ENCODE results near the gene RANBP6. TPM values are rescaled to one million over a fixed set of nuclear protein-coding genes. Genes with fewer than 3 reads are reported as not detected.

Gene RANBP6
- total RNA-seq, 4 donors from 2014 or later = 23.4 to 30.6 (median 24.4) TPM

DNA sequence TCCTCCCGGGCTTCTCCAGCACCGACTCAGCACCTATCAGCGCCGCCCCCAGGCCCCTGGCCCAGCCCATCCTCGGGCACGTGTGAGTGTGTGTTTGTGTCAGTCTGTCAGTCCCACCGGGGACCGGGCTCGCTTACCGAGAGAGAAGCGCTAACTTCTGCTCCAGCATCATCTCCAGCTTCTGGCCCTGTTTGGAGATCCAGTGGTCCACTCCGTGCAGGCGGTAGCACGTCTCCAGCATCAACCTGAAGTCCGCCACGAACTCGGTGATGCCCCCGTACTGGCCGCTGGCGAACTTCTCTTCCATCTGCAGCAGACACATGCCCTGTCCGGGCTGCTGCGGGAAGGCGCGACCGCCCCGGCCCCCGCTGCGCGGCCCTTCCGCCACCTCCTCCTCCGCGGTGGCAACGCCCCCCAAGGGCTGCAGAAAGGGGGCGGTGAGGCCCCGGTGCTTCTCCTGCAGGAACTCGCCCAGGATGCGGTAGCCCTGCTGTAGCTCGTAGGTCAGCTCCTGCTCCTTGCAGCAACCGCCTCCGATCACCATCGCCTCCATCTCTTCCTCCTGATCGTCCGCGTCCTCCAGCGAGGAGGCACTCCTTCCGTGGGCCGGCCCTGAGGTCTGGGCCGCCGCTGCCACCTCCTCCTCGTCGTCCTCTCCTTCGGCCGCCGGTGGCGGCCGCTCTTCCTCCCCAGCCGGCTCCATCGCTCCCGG lies 8.2 kb downstream of the RANBP6 start:
- intact Hi-C loops (cut with DNase I) = no loop called here
- no peaks in the 10 kb centered on the region for H3K36me3 ChIP-seq
- WGBS, 2 donors = 0 to 1% methylated on average over 29 to 39 of the region's 59 CpGs
- H3K4me3 ChIP-seq (replicated peaks in 1 of 3) = peak overlapping the region; percentile 83 to 97 (median 92)
- H3K9me3 ChIP-seq = no peaks in the 10 kb centered on the region
- H3K27ac ChIP-seq = peak overlapping the region; percentile 98 to 100 (median 99)
- peak in 1 of 2 donors; percentile 32 for TF ChIP-seq POLR2A (IDR thresholded peaks at IDR 0.05)
- TF ChIP-seq, protein P1, sequence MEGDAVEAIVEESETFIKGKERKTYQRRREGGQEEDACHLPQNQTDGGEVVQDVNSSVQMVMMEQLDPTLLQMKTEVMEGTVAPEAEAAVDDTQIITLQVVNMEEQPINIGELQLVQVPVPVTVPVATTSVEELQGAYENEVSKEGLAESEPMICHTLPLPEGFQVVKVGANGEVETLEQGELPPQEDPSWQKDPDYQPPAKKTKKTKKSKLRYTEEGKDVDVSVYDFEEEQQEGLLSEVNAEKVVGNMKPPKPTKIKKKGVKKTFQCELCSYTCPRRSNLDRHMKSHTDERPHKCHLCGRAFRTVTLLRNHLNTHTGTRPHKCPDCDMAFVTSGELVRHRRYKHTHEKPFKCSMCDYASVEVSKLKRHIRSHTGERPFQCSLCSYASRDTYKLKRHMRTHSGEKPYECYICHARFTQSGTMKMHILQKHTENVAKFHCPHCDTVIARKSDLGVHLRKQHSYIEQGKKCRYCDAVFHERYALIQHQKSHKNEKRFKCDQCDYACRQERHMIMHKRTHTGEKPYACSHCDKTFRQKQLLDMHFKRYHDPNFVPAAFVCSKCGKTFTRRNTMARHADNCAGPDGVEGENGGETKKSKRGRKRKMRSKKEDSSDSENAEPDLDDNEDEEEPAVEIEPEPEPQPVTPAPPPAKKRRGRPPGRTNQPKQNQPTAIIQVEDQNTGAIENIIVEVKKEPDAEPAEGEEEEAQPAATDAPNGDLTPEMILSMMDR (IDR thresholded peaks at IDR 0.05) = no peak
- H3K4me1 ChIP-seq = peaks cover 15% of the 10 kb centered on the region in 2 donors
- no peaks in the 10 kb centered on the region for H3K27me3 ChIP-seq
- DNase-seq = peak; percentile 90

DNA sequence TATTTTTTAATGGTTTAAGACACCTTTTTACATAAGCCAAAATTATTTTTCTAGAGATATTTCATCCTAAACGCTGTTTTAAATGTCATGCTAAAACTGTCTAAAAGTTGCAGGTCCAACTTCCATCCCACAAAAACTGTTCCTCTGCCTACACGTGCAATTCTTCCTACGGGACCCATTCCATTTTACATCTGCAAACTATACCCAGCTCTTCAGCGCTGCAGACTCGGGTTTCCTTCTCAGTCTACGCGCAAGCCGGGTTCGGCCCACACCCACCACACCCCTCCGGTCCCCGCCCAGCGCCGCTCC lies 8.7 kb downstream of the RANBP6 start:
- no peak for DNase-seq
- Histone ChIP-seq H3K4me1 (peaks cover 15% of the 10 kb centered on the region in 2 donors), H3K9me3 (no peaks in the 10 kb centered on the region), H3K27me3 (no peaks in the 10 kb centered on the region), H3K4me3 (replicated peaks in 1 of 3) (peak overlapping the region; percentile 83 to 97 (median 92)), H3K27ac (peak overlapping the region in 2 of 3 donors; percentile 98 to 99), H3K36me3 (no peaks in the 10 kb centered on the region)
- no peak for TF ChIP-seq POLR2A (IDR thresholded peaks at IDR 0.05)
- intact Hi-C loops (cut with DNase I) = no loop called here
- 0 to 1% methylated on average over 13 of the region's 13 CpGs for WGBS, 2 donors

DNA sequence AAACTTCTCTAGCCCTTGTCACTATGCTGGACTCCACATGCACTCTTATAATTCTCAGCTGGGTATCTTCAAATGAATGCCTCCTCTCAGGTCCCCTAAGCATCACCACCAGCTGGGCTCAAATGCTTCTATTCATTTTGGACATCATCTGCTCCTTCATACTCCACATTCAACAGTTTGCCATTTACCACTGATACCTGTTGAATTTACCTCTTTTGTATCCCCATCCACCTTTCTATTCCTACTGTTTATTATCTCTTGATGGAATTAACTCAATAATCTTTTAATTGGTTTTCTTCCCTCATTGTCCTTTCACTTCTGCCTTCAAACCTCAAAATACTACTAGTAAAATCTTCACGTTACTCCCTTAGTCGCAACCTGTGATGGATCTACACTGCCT lies 14.5 kb downstream of the RANBP6 start:
- 95 to 99% methylated on average over 2 of the region's 2 CpGs for WGBS, 2 donors
- no peak for DNase-seq
- no peak for TF ChIP-seq POLR2A (IDR thresholded peaks at IDR 0.05)
- TF ChIP-seq, protein P1 (IDR thresholded peaks at IDR 0.05) = no peak
- intact Hi-C loops (cut with DNase I) = no loop called here
- Histone ChIP-seq H3K27ac (no peak overlapping the region), H3K36me3 (no peaks in the 10 kb centered on the region), H3K27me3 (no peaks in the 10 kb centered on the region), H3K9me3 (no peaks in the 10 kb centered on the region), H3K4me3 (replicated peaks in 1 of 3) (no peak overlapping the region), H3K4me1 (peaks cover 20 to 22% of the 10 kb centered on the region in 2 donors)

DNA sequence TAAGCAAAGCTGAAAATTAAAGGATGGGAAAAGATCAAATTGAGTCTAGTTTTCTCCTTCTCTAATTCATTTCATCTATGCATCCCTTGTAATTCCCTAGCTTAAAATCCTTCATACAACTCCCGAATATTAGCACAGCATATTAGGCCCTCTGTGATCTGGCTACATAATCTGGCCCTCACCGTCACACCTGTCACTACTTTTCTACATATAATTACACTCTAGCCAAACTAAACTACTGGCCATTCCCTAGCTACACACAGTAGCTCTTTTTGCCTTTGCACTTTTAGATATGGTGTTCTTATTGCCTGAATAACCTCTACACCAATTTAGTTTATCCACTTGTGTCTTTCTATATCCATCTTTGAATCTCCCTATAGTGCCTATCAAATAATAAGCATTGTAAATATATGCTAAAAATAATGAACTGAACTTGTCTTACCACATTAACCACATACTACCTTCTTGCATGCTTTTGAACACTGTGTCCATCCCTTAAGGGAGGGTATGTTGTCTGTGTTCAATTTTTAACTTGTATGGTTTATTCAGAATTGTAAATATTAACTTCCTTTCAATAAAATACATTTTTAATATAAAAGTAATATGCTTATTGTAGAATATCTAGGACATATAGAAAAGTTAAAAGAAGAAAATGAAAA lies 15.9 kb downstream of the RANBP6 start:
- H3K36me3 ChIP-seq = no peaks in the 10 kb centered on the region
- WGBS, 2 donors = 94 to 95% methylated on average over 2 of the region's 2 CpGs
- no peaks in the 10 kb centered on the region for H3K27me3 ChIP-seq
- no peak overlapping the region for H3K27ac ChIP-seq
- peaks cover 11 to 15% of the 10 kb centered on the region in 2 donors for H3K4me1 ChIP-seq
- no peak for DNase-seq
- H3K9me3 ChIP-seq = no peaks in the 10 kb centered on the region
- H3K4me3 ChIP-seq (replicated peaks in 1 of 3) = no peak overlapping the region
- TF ChIP-seq POLR2A (IDR thresholded peaks at IDR 0.05) = no peak
- TF ChIP-seq, protein P1 (IDR thresholded peaks at IDR 0.05) = no peak
- intact Hi-C loops (cut with DNase I) = no loop called here

DNA sequence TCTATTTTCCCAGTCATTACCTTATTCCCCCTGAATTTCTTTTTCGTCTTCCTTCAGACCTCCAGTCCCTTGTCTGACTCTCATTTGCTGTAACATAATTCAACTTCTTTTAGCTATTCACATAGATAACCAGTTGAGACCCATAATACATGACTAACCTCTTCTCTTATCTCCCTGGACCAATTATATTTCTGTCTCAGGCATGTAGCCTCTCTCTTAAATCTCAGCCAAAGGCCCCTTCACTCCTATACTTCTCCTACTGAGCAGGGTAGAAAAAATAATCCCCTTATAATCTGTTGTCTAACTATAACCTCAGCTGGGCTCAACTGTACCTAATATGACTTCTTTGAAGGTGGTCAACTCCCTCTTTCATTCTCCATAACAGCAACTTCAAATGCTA lies 20.9 kb downstream of the RANBP6 start:
- 96 to 98% methylated on average over 1 of the region's 1 CpG for WGBS, 2 donors
- no peak overlapping the region for H3K27ac ChIP-seq
- H3K4me3 ChIP-seq (replicated peaks in 1 of 3) = no peak overlapping the region
- intact Hi-C loops (cut with DNase I) = no loop called here
- H3K36me3 ChIP-seq = no peaks in the 10 kb centered on the region
- DNase-seq = no peak
- H3K27me3 ChIP-seq = no peaks in the 10 kb centered on the region
- TF ChIP-seq POLR2A (IDR thresholded peaks at IDR 0.05) = no peak
- TF ChIP-seq, protein P1 (IDR thresholded peaks at IDR 0.05) = no peak
- H3K4me1 ChIP-seq = peaks cover 6 to 11% of the 10 kb centered on the region in 2 donors
- no peaks in the 10 kb centered on the region for H3K9me3 ChIP-seq
